HG03095 (cell line): ENCODE measurements around the gene CD55.
"Not testable (repeated sequence)": the region's sequence is repeated elsewhere in the genome, so short reads cannot be mapped to it uniquely, and the experiment has no call there.

Source experiments
- ATAC-seq: cut with Tn5 transposase; IDR thresholded peaks from one replicate; pipeline ENCODE4 v1.9.1; 2021; ENCODE audit warnings: moderate library complexity; ENCODE audit not compliant: unreplicated experiment

CD55 gene

GRCh38 chr1:207304710-207305488 lies 16.6 kb upstream of the CD55 start:
- ATAC-seq: no peak

- ATAC-seq: no peak
Observed at GRCh38 chr1:207305489-207305873, 16.0 kb upstream of the CD55 start.

- ATAC-seq: no peak
Observed at GRCh38 chr1:207306023-207306422, 15.5 kb upstream of the CD55 start.

GRCh38 chr1:207306603-207307002 lies 14.9 kb upstream of the CD55 start:
- ATAC-seq: no peak

- ATAC-seq: no peak
Observed at GRCh38 chr1:207308451-207309190, 12.9 kb upstream of the CD55 start.

- no peak for ATAC-seq
Observed at GRCh38 chr1:207309745-207310273, 11.7 kb upstream of the CD55 start.

- ATAC-seq: no peak
Observed at GRCh38 chr1:207311888-207312603, 9.4 kb upstream of the CD55 start.

GRCh38 chr1:207312604-207312920 lies 8.9 kb upstream of the CD55 start:
- no peak for ATAC-seq

GRCh38 chr1:207313131-207313530 lies 8.3 kb upstream of the CD55 start:
- no peak for ATAC-seq

- ATAC-seq: no peak
Observed at GRCh38 chr1:207314816-207315215, 6.7 kb upstream of the CD55 start.

GRCh38 chr1:207315435-207315834 lies 6.0 kb upstream of the CD55 start:
- ATAC-seq: no peak

GRCh38 chr1:207316141-207316540 lies 5.3 kb upstream of the CD55 start:
- no peak for ATAC-seq

- ATAC-seq: no peak
Observed at GRCh38 chr1:207316622-207317391, 4.7 kb upstream of the CD55 start.

- no peak for ATAC-seq
Observed at GRCh38 chr1:207317561-207317960, 3.9 kb upstream of the CD55 start.

GRCh38 chr1:207318072-207318619 lies 3.3 kb upstream of the CD55 start:
- ATAC-seq: no peak

GRCh38 chr1:207319199-207319598 lies 2.3 kb upstream of the CD55 start:
- no peak for ATAC-seq

GRCh38 chr1:207320105-207320504 lies 1.4 kb upstream of the CD55 start:
- not testable (repeated sequence) for ATAC-seq

- ATAC-seq: no peak
Observed at GRCh38 chr1:207321790-207322645, 540 bp downstream of the CD55 start.

- no peak for ATAC-seq
Observed at GRCh38 chr1:207323425-207324225, 2.1 kb downstream of the CD55 start.
